Neural progenitor cell (in vitro differentiated cells): ENCODE measurements around the gene SIRPA. TPM values are rescaled to one million over a fixed set of nuclear protein-coding genes. Genes with fewer than 3 reads are reported as not detected.

Experiments
- DNase-seq: peaks from one replicate; pipeline ENCODE4 v3.0.0-alpha.2; 2016; ENCODE audit warnings: low spot score
- H2AFZ ChIP-seq: fragments of 200-600 bp; sonication (generic); replicated peaks from 2 replicates; pipeline ENCODE4 v1.6.1; 2016; ENCODE audit warnings: antibody characterized with exemption
- H3F3A ChIP-seq: fragments of 200-600 bp; sonication (generic); 2 replicates; pipeline ENCODE4 v1.6.1; 2016; ENCODE audit warnings: antibody characterized with exemption, low read depth
- H3K27ac ChIP-seq: fragments of 200-600 bp; sonication (generic); 2 replicates; pipeline ENCODE4 v1.5.1; 2016; ENCODE audit warnings: mild to moderate bottlenecking
- H3K27me3 ChIP-seq: fragments of 200-600 bp; sonication (generic); 2 replicates; pipeline ENCODE4 v1.6.1; 2016; ENCODE audit warnings: mild to moderate bottlenecking, moderate library complexity
- H3K36me3 ChIP-seq: fragments of 200-600 bp; sonication (generic); 2 replicates; pipeline ENCODE4 v1.5.1; 2016
- H3K4me1 ChIP-seq: fragments of 200-600 bp; sonication (generic); 2 replicates; pipeline ENCODE4 v1.6.1; 2016; ENCODE audit warnings: mixed run types
- H3K4me2 ChIP-seq: fragments of 200-600 bp; sonication (generic); 2 replicates; pipeline ENCODE4 v1.6.1; 2016
- H3K4me3 ChIP-seq: fragments of 200-600 bp; sonication (generic); 2 replicates; pipeline ENCODE4 v1.5.1; 2016
- H3K79me2 ChIP-seq: fragments of 200-600 bp; sonication (generic); 2 replicates; pipeline ENCODE4 v1.6.1; 2016; ENCODE audit warnings: low read depth
- H3K9ac ChIP-seq: fragments of 200-600 bp; sonication (generic); 2 replicates; pipeline ENCODE4 v1.6.1; 2016
- H3K9me3 ChIP-seq: fragments of 200-600 bp; sonication (generic); 2 replicates; pipeline ENCODE4 v1.5.1; 2016; ENCODE audit warnings: low read depth
- H4K20me1 ChIP-seq: fragments of 200-600 bp; sonication (generic); 2 replicates; pipeline ENCODE4 v1.6.1; 2016; ENCODE audit warnings: low read depth
- H3K27ac Mint-ChIP-seq: 3 replicates; pipeline ENCODE4 v1.8.0; 2021; ENCODE audit warnings: mixed read lengths
- H3K27me3 Mint-ChIP-seq: 2 replicates; pipeline ENCODE4 v1.8.0; 2022; ENCODE audit warnings: low read depth, mild to moderate bottlenecking, inconsistent platforms, moderate library complexity, mixed read lengths; ENCODE audit not compliant: insufficient read depth
- H3K36me3 Mint-ChIP-seq: 3 replicates; pipeline ENCODE4 v1.8.0; 2021; ENCODE audit warnings: mixed read lengths
- H3K4me1 Mint-ChIP-seq: 3 replicates; pipeline ENCODE4 v1.8.0; 2021; ENCODE audit warnings: mixed read lengths
- H3K4me3 Mint-ChIP-seq: 3 replicates; pipeline ENCODE4 v1.8.0; 2021; ENCODE audit warnings: mild to moderate bottlenecking, moderate library complexity, mixed read lengths
- H3K9me3 Mint-ChIP-seq: 3 replicates; pipeline ENCODE4 v1.8.0; 2020; ENCODE audit warnings: mixed read lengths
- EZH2 ChIP-seq: fragments of 200-600 bp; sonication (generic); IDR thresholded peaks from 2 replicates; pipeline ENCODE4 v1.6.1; 2017; ENCODE audit warnings: antibody characterized with exemption, mild to moderate bottlenecking, moderate library complexity
- EZH2phosphoT487 ChIP-seq: fragments of 200-600 bp; sonication (generic); IDR thresholded peaks from 2 replicates; pipeline ENCODE4 v1.6.1; 2017; ENCODE audit warnings: antibody characterized with exemption
- total RNA-seq: library from RNA; depleted of rRNA; stranded (reverse); fragments of >200 nt; gene quantifications from 2 replicates; pipeline ENCODE4 v1.2.3, GENCODE V29; 2015; ENCODE audit warnings: low replicate concordance
- TF ChIP-seq, protein P1 (sequence below): fragments of 200-600 bp; sonication (generic); IDR thresholded peaks from 2 replicates; pipeline ENCODE4 v1.5.1; 2017; ENCODE audit warnings: antibody characterized with exemption, mild to moderate bottlenecking

The SIRPA gene
- total RNA-seq, 1 donor from 2014 or later, result 5.1 TPM

DNA sequence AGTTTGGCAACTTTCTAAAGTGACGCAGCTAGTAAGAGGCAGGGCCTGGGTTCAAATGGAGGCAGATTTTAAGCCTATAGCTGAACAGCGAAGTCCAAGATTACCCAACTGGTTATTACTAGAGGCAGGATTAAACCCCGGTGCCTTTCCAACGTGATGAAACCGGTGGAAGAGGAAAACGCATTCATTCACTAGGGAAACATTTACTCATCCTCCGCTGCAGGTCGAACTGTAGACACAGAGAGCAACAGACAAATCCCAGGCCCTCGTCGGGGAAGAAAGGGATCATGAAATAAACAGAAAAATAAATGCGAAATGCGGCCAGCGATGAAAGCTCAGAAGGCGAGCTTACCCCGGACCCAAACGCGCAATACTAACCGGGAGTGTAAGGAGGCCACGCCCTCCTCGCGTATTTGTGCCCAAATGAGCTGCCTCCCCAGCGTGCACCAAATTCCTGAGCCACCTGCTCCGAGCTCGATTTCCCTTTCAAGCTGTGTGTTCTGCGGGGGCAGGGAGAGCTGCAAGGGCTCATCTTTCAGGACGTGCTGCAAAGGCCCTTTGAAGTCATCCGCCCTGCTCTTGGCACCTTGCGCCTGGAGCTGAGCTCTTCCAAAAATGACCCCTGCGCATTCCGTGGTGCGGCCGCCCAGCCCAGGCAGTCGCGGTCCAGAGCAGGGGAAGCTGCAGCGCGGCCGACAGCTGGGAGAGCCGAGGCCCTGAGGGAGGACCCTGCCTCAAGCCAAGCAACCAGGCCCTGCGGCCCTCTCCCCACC is 51.7 kb downstream of the SIRPA start:
- H3K4me1 ChIP-seq, result peaks cover 52% of the 10 kb centered on the region
- H3K79me2 ChIP-seq, result no peaks in the 10 kb centered on the region
- peak overlapping the region; percentile 48 for H3K4me3 ChIP-seq
- no peaks in the 10 kb centered on the region for H4K20me1 ChIP-seq
- no peaks in the 10 kb centered on the region for H3K36me3 ChIP-seq
- H3K9me3 ChIP-seq, result no peaks in the 10 kb centered on the region
- Mint-ChIP-seq H3K27me3 (peaks cover 8% of the 10 kb centered on the region), H3K27ac (peak overlapping the region; percentile 47), H3K4me3 (peak overlapping the region; percentile 81), H3K9me3 (no peaks in the 10 kb centered on the region), H3K4me1 (peaks cover 52% of the 10 kb centered on the region), H3K36me3 (no peaks in the 10 kb centered on the region)
- peak; percentile 96 for DNase-seq
- no peak overlapping the region for H3K9ac ChIP-seq
- peaks cover 47% of the 10 kb centered on the region for H3K27me3 ChIP-seq
- H3F3A ChIP-seq, result peaks cover 50% of the 10 kb centered on the region
- peak overlapping the region; percentile 83 for H3K4me2 ChIP-seq
- TF ChIP-seq EZH2phosphoT487 (peak; percentile 70), EZH2 (peak; percentile 54)
- TF ChIP-seq, protein P1, sequence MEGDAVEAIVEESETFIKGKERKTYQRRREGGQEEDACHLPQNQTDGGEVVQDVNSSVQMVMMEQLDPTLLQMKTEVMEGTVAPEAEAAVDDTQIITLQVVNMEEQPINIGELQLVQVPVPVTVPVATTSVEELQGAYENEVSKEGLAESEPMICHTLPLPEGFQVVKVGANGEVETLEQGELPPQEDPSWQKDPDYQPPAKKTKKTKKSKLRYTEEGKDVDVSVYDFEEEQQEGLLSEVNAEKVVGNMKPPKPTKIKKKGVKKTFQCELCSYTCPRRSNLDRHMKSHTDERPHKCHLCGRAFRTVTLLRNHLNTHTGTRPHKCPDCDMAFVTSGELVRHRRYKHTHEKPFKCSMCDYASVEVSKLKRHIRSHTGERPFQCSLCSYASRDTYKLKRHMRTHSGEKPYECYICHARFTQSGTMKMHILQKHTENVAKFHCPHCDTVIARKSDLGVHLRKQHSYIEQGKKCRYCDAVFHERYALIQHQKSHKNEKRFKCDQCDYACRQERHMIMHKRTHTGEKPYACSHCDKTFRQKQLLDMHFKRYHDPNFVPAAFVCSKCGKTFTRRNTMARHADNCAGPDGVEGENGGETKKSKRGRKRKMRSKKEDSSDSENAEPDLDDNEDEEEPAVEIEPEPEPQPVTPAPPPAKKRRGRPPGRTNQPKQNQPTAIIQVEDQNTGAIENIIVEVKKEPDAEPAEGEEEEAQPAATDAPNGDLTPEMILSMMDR, result no peak
- no peak overlapping the region for H3K27ac ChIP-seq
- H2AFZ ChIP-seq, result peak overlapping the region; percentile 80

DNA sequence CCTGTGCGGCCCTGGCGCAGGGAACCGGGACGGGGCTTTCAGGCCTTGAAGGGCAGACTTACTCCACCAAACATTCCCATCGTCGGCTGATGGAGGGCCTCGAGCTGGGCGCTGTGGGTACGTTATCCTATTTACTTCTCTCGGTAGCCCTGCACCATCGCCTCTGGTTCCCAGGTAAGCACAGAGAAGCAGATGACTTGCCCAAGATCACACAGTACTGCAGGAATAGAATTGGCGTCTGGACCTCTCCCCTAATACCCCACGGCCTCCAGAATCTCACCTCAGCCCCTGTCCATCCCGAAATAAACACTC is 52.3 kb downstream of the SIRPA start:
- peak overlapping the region; percentile 48 for H3K4me3 ChIP-seq
- H3K79me2 ChIP-seq, result no peaks in the 10 kb centered on the region
- H3K27me3 ChIP-seq, result peaks cover 47% of the 10 kb centered on the region
- TF ChIP-seq EZH2 (no peak), EZH2phosphoT487 (no peak)
- TF ChIP-seq, protein P1, result no peak
- H3K4me2 ChIP-seq, result peak overlapping the region; percentile 83
- Mint-ChIP-seq H3K4me1 (peaks cover 52% of the 10 kb centered on the region), H3K9me3 (no peaks in the 10 kb centered on the region), H3K27me3 (peaks cover 8% of the 10 kb centered on the region), H3K36me3 (no peaks in the 10 kb centered on the region), H3K4me3 (peak overlapping the region; percentile 63), H3K27ac (no peak overlapping the region)
- peaks cover 50% of the 10 kb centered on the region for H3F3A ChIP-seq
- no peaks in the 10 kb centered on the region for H3K36me3 ChIP-seq
- peak overlapping the region; percentile 80 for H2AFZ ChIP-seq
- no peaks in the 10 kb centered on the region for H4K20me1 ChIP-seq
- H3K9me3 ChIP-seq, result no peaks in the 10 kb centered on the region
- H3K4me1 ChIP-seq, result peaks cover 52% of the 10 kb centered on the region
- DNase-seq, result no peak
- no peak overlapping the region for H3K9ac ChIP-seq
- H3K27ac ChIP-seq, result no peak overlapping the region

- TF ChIP-seq EZH2 (no peak), EZH2phosphoT487 (no peak)
- TF ChIP-seq, protein P1, result no peak
- Histone ChIP-seq H3K27me3 (peaks cover 33% of the 10 kb centered on the region), H3K4me2 (peak overlapping the region; percentile 35), H3K9ac (no peak overlapping the region), H3K4me1 (peaks cover 52% of the 10 kb centered on the region), H3K4me3 (no peak overlapping the region), H3K79me2 (no peaks in the 10 kb centered on the region), H3K9me3 (no peaks in the 10 kb centered on the region), H2AFZ (no peak overlapping the region), H4K20me1 (no peaks in the 10 kb centered on the region), H3K36me3 (no peaks in the 10 kb centered on the region), H3K27ac (no peak overlapping the region), H3F3A (peaks cover 50% of the 10 kb centered on the region)
- Mint-ChIP-seq H3K9me3 (no peaks in the 10 kb centered on the region), H3K36me3 (no peaks in the 10 kb centered on the region), H3K4me1 (peaks cover 52% of the 10 kb centered on the region), H3K27me3 (peaks cover 8% of the 10 kb centered on the region), H3K4me3 (no peak overlapping the region), H3K27ac (peak overlapping the region; percentile 95)
- no peak for DNase-seq
Measured at GRCh38 chr20:1949347-1950100, 54.3 kb downstream of the SIRPA start.
